Iris pigment epithelial cell (primary cell): ENCODE data around the gene CLCN4.

Experiments used
- DNase-seq: peaks from one replicate; pipeline ENCODE4 v3.0.0-alpha.2; 2011; ENCODE audit warnings: low read depth

CLCN4 gene

DNA sequence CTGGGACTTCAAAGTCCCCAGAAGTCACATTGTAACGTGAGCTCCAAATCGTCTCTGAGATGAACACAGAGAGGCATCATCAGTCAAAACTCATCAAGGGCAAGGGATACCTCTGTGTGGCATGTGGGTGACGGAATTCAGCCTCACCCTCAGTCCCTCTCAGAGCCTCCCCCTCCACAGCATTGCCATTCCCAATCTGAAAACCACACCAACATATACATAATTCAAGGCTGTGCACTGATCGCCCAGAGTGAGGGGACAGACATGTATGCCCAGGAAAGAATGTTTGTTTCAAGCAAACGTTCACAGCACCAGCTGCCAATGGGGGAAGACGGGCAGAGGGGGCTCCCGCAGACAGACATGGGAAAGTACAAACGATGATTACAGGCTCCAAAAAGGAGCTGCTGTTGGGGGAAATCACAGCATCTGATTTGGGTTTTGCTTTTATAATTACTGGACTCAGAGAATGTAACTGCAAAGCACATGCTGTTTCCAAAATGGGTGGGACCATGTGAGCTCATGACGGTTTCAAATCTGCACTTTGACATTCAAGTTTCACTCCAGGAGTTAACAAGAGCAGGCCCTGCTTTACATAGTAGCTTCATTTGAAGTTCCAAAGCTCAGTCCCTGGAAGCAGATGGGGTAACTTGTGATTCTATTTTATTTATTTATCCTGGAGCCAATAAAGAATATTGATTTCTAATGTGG lies 88.3 kb downstream of the CLCN4 start:
- no peak for DNase-seq

DNA sequence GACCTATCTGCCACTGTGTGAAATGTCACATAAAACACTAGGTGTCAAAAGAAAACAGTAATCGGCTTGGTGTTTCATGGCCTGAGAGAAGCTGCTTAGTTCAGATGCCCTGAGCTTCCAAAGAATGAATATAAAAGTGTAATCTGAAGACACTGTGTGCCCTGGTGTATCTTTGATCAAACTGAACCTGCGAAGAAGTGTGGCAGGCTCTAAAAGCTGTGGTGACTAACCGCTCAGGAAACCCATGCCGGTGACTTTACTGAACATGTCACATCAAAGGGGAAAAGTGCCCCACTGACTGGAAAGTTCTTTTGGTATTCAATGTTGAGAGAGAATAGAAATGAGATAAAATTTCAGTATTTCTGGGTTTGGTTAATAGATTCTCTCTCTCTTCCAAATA lies 89.1 kb downstream of the CLCN4 start:
- no peak for DNase-seq

DNA sequence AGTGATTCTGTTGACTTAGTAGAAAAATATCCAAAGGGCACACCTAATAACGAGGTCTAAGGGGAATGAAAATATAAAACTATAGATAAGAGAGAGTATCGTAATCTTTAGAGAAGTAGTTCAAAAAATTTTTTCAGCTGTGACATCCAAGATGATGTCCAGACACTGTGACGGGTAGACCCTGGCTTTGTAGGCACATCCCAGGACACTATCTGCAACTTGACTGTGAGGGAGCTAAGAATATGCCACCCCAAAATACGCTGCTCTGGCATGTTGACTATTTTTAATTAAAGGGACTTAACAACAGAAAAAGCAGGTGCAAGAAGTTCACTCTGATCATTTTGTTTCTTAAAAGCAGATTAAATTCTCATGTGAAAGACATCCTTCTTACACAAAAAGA lies 89.5 kb downstream of the CLCN4 start:
- no peak for DNase-seq

DNA sequence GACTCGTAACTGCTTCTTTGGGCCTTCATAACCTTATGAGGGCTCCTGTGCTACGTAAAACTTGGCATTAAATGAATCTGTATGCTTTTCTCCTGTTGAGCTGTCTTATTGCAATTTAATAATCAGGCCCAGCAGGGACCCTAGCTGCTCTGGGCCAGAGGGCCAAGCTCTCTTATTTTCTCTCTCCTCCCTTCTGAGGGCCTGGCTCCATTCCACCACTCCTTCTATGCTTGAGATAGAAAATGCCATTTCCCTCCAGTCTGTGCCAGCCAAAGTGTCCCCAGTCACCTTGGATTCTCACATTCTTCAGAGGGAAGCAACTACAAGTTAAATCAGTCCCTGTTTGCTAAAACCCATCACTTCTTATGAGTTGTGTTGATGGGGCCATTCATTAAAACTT lies 90.1 kb downstream of the CLCN4 start:
- no peak for DNase-seq

DNA sequence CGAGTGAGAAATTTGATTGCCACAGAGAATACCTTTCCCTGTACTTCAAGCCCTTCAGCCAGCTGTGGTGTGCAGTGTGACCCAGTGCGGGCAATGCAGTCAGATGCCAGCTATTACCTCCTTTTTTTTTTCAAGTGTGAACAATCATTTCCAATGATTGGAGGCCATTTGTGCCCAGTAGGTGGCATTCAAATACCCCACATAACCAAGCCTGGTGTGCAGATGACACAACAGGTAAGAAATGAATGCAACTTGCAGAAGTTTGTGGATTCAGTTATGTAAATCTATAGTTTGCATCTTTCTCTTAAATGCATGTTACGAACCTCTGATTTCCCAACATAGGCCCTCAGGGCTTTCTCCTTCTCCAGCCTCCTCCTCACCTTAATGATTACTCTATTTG lies 98.0 kb downstream of the CLCN4 start:
- peak; percentile 5 for DNase-seq

DNA sequence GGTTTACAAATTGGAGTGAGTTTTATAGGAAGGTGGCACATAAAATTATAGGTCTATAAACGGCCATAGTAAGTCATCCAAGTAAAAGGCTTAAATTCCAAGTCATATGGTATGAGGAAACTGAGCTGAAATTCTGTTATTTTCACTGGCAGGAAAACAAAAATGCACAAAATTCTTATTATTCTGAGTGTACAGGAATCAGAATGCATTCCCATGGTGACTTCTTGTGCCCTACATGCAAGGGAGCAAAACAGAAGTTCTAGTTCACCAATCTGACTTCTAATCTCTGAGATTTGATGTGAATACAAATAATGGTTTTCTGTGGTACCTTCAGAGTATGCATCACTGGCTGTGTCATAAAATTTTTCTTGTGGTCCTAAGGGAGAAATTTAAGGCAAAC lies 102.9 kb downstream of the CLCN4 start:
- peak; percentile 57 for DNase-seq

DNA sequence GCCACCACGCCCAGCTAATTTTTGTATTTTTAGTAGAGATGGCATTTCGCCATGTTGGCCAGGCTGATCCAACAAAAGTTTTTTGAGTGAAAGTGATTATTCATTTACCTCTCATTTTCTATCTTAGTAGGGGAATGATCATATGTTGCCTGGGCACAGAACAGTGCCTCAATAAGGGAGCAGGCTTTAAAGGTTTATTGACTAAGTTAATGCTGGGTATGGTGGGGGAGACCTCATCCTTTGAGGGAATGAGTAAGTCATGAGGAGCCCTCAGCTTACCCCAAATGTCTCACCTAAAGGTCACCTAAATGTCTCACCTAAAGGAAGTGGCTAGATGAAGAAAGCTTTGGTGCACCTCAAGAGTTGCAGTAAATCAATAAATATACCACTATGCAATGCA lies 109.0 kb downstream of the CLCN4 start:
- no peak for DNase-seq

DNA sequence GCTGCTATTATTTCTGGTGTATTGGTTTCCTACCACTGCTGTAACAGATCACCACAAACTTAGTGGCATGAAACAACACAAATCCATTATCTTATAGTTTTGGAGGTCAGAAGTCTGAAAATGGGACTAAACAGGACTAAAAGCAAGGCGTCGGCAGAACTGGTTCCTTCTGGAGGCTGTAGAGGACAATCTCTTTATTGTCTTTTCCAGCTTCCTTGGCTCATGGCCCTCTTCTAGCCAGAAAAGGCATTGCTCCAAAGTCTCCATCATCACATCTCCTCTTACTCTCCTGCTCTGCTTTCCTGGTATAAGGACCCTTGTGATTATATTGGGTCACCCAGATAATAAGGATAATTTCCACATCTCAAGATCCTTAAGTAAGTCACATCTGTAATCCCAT lies 121.9 kb downstream of the CLCN4 start:
- DNase-seq: no peak

DNA sequence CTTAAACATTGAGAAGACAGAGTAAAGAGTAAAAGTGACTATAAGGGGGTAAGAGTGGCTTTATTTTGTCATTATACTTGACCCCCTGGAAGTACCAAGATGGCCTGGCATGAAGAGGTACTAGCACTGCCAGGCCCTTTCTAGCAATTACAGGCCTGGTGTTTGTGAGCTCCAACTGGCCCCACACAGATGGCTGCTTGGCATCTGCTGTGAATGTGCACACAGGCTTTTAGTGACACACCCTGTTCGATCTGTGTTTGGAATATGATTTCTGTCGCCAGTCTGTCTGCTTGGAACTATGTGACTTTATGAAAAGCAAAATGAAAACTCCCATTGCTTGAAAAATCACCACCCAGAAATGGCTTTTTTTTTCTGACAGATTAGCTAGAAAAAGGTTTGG lies 123.3 kb downstream of the CLCN4 start:
- no peak for DNase-seq

DNA sequence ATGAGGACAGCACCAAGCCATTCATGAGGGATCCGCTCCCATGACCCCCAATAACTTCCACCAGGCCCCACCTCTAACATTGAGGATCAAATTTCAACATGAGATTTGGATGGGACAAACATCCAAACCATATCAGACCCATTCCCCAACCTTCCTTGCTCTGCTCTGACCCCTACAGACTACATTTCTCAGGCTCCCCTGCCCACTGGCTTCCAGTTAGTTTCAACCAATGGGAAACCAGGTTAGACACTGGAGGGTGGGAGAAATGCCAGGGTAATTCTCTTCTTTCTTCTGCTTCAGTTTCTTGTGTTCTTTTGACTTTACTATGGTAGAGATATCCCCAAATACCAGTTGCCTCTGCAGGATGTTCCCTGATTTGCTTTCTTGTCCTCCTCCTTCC lies 125.7 kb downstream of the CLCN4 start:
- DNase-seq: no peak

DNA sequence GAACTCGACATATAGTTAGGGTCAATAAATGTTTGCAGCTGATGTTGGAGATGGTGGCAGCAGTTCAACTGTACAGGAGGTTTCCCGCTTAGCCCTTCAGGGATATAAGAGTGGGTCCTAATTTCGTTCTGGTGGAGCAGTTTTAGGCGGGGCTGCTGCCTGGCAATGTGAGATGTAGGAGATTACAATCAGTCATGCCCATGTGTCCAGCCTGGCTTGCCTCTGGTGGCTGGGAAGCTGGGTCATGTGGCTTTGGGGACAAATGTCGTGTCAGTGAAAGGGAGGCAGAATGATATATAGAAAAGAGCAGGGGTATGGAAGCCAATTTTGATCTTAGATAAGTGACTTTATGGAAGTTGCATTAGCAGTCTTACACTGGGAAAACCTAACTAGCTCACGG lies 129.4 kb downstream of the CLCN4 start:
- DNase-seq: no peak
